D341Med (cell line): ENCODE measurements around the gene NPIPA2.
"Not testable (repeated sequence)": the region's sequence is repeated elsewhere in the genome, so short reads cannot be mapped to it uniquely, and the experiment has no call there.

Source experiments
- DNase-seq: peaks from one replicate; pipeline ENCODE4 v3.0.0; 2012; ENCODE audit warnings: low spot score

NPIPA2 gene

DNA sequence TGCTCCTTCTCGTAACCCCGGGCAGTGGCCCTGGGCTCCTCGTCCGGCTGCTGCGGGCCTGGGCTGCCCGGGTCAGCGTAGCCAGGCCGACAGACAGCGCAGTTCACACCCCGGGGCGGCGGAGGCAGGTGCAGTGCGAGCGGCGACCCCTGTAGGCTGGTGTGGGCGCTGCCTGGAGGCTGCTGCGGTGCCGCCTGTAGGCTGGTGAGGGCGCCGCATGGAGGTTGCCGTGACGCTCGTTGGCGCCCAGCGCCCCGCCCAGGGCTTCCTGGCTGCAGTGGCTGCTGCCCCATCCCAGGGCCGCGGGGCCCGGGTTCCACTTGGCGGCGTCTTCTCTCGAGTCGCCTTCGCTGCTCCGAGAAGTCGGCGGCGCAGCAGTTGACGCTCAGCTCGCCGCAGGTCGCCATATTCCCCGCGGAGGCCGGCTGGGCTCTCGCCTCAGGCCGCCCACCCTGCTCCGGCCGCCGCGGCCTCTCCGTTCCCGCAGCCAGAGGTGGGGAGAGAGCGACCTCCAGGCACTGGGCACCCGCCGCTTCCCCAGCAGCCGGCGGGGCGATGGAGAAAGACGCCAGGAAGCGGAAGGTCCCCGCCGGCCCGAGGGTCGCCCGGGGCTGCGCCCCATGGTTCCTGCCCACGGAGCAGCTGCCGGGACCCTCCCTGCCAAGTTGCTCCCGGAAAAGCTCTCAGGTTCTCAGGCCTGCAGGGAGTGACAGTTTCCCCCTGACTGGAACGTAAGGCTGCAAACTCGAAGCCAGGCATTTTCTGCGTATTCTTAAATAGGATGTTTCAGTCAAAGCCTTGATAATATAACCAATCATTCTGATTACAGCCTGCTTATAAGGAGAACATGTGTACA, at the start of gene NPIPA2:
NPIPA2 (plus strand) TSS at position 261 of the 856 bp plus-strand sequence. CDS start 5,533 bp downstream, outside the sequence.
- DNase-seq = not testable (repeated sequence)

DNA sequence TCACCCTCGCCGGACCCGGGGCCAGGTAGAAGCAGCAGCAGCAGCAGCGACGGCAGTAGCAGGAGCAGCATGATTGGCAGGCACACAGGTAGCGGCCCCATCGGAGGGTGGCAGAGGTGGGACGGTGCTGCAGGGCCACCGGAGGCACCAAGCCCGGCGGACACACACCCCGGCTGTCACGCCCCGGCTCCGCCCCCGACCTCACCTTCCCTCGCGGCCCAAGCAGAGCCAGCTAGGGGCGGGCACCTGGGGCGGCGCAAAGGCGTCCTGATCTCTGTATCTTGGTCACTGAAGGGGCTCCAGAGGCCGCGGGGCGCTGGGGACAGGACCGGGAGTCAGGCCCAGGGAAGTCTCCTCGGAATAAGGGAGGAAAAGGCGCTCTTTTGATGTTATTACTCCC, 48.2 kb upstream of the NPIPA2 start, which contains the start of gene PLA2G10:
PLA2G10 (minus strand) TSS at position 180 of the 400 bp plus-strand sequence; CDS start at position 101, 79 bp downstream.
- not testable (repeated sequence) for DNase-seq

DNA sequence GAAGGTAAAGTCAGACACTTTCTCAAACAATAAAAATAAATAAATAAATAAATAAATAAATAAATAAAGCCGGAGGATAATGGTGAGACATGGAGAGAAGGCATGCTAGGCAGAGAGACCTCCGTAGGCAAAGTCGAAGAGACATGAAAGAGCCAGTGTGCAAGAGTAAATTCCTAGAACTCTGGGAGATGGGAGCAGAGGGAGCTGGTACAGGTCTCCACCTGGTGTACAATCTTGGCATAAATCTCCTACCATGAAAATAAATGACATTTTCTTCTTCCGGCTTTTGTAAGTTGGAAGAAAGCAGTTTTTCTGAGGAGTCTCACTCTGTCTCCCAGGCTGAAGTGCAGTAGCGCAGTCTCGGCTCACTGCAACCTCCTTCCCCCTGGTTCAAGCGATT, 40.5 kb upstream of the NPIPA2 start:
- not testable (repeated sequence) for DNase-seq

DNA sequence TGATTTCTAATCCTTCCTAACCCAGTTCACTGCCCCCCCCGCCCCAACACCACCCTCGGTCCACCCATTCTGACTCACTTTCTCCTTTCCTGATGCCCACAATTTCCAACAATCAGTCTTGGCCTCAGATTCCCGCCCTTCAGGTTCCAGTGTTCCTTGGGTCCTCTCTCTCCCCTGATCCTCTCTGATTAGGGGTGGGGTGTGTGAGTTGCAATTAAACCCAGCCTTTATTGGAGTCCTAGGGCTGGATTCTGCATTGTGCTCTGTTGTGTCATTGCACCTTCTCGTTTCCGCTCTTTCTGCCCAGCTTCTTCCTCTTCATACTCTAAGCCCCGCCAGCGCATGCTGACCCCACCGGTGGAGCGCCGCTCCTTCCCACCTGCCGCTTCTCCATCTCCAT, 39.7 kb upstream of the NPIPA2 start:
- DNase-seq = not testable (repeated sequence)

DNA sequence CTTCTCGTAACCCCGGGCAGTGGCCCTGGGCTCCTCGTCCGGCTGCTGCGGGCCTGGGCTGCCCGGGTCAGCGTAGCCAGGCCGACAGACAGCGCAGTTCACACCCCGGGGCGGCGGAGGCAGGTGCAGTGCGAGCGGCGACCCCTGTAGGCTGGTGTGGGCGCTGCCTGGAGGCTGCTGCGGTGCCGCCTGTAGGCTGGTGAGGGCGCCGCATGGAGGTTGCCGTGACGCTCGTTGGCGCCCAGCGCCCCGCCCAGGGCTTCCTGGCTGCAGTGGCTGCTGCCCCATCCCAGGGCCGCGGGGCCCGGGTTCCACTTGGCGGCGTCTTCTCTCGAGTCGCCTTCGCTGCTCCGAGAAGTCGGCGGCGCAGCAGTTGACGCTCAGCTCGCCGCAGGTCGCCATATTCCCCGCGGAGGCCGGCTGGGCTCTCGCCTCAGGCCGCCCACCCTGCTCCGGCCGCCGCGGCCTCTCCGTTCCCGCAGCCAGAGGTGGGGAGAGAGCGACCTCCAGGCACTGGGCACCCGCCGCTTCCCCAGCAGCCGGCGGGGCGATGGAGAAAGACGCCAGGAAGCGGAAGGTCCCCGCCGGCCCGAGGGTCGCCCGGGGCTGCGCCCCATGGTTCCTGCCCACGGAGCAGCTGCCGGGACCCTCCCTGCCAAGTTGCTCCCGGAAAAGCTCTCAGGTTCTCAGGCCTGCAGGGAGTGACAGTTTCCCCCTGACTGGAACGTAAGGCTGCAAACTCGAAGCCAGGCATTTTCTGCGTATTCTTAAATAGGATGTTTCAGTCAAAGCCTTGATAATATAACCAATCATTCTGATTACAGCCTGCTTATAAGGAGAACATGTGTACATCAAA, 38.9 kb upstream of the NPIPA2 start, which contains the start of gene NPIPA3:
NPIPA3 (plus strand) TSS at position 256 of the 856 bp plus-strand sequence. CDS start 5,533 bp downstream, outside the sequence.
- not testable (repeated sequence) for DNase-seq

DNA sequence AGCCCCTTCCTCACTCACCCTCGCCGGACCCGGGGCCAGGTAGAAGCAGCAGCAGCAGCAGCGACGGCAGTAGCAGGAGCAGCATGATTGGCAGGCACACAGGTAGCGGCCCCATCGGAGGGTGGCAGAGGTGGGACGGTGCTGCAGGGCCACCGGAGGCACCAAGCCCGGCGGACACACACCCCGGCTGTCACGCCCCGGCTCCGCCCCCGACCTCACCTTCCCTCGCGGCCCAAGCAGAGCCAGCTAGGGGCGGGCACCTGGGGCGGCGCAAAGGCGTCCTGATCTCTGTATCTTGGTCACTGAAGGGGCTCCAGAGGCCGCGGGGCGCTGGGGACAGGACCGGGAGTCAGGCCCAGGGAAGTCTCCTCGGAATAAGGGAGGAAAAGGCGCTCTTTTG, 9.1 kb upstream of the NPIPA2 start:
- DNase-seq = not testable (repeated sequence)

DNA sequence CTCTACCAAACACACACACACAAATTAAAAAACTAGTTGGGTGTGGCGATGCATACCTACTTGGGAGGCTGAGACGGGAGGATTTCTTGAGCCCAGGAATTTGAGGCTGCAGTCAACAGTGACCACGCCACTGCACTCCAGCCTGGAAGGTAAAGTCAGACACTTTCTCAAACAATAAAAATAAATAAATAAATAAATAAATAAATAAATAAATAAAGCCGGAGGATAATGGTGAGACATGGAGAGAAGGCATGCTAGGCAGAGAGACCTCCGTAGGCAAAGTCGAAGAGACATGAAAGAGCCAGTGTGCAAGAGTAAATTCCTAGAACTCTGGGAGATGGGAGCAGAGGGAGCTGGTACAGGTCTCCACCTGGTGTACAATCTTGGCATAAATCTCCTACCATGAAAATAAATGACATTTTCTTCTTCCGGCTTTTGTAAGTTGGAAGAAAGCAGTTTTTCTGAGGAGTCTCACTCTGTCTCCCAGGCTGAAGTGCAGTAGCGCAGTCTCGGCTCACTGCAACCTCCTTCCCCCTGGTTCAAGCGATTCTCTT, 1.4 kb upstream of the NPIPA2 start:
- DNase-seq = not testable (repeated sequence)

DNA sequence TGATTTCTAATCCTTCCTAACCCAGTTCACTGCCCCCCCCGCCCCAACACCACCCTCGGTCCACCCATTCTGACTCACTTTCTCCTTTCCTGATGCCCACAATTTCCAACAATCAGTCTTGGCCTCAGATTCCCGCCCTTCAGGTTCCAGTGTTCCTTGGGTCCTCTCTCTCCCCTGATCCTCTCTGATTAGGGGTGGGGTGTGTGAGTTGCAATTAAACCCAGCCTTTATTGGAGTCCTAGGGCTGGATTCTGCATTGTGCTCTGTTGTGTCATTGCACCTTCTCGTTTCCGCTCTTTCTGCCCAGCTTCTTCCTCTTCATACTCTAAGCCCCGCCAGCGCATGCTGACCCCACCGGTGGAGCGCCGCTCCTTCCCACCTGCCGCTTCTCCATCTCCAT, 539 bp upstream of the NPIPA2 start:
- DNase-seq = not testable (repeated sequence)

DNA sequence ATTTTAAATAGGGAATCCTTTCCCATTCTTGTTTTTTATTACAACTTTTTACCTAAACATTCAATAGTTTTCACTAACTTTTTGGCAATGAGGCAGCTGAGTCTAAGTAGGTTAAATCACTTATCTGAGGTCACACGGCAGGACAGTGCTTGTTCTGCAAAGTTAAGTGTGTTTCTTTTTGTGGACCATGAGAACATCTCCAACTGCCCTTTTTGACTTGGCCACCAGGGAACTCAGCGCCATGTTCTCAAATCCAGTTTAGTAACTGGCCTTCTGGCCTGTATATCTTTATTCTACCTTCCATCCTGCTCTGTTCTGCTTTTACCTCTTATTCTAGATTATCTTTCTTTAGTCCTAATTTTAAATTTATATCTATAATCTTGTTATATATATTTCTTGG, 31.3 kb downstream of the NPIPA2 start:
- DNase-seq = not testable (repeated sequence)

DNA sequence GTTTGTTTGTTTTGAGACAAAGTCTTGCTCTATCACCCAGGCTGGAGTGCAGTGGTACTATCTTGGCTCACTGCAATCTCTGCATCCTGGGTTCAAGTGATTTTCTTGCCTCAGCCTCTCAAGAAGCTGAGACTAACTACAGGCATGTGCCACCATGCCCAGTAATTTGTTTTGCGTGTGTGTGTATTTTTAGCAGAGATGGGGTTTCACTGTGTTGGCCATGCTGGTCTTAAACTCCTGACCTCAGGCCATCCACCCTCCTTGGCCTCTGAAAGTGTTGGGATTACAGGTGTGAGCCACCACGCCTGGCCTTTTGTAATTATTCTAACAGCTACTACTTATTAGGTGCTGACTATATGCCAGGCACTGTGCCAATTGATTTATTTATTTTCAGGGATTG, 33.3 kb downstream of the NPIPA2 start:
- DNase-seq = not testable (repeated sequence)

DNA sequence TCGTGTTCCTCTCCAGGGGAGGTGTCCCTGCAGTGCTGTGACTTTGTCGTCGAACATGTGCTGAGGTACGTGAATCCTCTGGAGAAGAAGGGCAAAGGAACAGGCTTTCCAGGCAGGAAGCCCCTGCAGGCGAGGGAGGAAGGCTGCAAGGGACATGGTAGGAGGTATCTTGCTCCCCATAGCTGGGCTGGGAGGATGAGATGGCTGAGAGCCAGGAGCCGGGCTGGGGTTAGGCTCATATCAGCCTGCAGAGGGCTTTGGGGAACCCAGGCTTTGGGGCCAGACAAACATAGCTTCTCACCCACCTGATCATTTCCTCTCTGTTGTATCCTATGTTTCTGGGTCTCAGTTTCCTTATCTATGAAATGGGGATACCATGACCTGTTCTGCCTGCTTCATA, 34.4 kb downstream of the NPIPA2 start:
- not testable (repeated sequence) for DNase-seq

DNA sequence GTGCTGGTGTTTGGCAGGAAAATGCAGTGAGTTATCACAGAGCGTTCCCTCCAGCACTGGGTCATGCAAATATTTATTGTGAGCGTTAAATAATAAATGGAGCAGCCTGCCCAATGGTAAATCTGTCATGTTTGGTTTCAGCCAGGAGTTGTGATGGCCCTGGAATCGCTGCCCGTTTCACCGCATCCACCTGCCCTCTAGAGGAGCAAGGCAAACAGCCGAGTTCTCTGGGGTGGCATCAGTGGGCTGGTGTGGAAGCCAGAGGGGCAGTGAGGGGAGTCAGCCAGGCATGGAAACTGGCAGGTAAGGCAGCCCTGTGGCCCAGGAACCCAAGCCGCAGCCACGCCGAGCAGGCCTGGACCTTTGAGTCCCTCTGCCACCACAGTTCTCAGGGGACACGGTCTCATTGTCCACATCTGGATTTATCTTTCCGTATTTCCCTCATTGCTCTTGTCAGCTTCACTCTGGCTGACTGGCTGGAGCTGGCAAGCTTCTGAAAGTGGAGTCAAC, 37.1 kb downstream of the NPIPA2 start:
- DNase-seq = not testable (repeated sequence)

DNA sequence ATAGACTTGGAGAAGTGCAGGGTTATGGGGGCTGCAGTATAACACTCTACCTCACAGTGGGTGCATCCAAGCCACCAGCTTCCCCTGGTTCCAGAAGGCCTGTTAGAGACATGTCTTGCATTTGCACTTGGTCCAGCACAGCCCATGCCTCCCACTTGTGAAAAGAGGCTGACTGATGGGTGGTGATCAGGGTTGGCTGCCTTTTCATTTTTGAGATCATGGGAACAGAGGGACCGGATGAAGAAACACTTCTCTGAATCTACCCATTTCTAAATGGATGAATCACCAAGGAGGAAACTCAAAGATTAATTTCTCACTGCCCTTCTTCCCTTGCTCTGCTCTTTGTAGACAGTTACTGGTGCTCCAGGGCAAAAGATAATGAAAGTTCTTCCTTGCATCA, 43.8 kb downstream of the NPIPA2 start:
- not testable (repeated sequence) for DNase-seq

DNA sequence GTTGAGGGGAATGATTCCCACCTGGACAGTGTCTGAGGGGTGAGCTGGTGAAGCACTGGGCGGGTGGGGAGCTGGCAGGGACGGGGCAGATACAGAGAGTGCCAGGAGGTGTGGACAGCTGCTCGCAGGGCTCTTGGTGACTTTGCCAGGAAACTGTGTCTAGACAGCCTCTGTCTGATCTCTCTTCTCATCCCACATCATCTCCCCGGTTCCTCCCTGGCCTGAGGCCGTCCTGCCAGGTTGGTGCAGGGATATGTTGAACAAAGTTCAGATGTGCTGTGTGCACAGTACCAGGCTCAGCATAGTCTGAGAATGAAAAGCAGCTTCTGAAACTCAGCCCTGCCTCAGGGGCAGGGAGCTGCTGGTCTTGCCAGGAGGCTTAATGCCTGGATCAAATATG, 47.2 kb downstream of the NPIPA2 start:
- not testable (repeated sequence) for DNase-seq

DNA sequence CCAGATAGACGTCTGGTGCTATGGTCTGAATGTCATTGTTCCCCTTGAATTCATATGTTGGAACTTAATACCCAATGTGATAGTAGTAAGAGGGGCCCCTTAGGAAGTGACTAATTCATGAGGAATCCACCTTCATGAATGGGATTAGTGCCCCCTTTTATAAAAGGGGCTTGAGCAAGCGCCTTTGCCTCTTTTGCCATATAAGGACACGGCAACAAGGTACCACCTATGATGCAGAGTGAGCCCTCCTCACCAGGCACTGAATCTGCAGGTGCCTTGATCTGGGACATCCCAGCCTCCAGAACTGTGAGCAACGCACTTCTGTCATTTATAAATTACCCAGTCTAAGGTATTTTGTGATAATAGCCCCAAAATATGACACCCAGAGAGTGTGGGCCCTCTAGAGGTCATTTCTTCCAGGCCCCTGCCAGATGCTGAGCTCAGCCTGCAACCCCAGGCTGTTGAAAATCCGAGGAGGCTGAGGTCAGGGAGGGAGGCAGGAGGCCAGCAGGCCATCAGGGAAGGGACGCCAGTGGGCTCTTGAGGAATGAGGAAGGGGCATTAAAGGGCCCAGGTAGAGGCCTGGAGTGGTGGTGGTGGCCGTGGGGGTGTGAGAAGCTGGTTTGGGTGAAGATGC, 48.1 kb downstream of the NPIPA2 start:
- not testable (repeated sequence) for DNase-seq

DNA sequence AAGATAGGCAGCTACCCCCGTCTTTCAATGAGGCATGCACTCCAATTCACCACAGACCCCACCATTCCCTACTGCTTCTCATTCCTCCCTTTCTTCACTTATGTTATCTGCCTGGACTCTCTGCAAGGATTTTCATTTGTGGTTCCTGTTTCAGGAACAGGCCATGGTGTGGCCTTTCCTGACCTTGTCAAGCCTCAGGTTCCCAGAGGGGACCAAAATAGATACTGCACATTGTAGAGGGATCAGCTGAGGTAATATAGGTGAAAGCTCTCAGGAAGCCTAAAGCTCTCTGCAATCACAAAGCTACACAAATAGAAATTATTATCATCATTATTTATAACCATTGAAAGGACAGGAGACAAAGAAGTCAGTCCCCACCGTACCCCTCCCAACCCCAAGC, 50.6 kb downstream of the NPIPA2 start:
- not testable (repeated sequence) for DNase-seq

DNA sequence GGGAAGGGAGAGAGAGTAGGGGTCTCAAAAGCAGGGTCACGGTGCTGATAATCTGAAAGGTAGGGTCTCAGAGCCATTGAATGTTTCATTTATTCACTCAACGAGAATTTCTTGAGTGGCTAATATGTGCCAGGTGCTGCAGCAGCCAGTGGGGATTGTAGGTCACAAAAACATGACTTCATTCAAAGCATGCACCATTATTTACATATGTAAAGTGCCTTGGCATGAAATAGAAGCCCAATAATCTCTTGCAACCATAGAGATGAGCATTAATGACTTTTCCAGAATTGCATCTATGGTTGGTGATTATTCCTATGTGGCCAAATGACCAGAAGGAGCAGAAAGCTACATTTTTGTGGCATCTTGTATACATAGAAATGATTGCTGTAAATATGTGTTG, 55.2 kb downstream of the NPIPA2 start:
- not testable (repeated sequence) for DNase-seq

DNA sequence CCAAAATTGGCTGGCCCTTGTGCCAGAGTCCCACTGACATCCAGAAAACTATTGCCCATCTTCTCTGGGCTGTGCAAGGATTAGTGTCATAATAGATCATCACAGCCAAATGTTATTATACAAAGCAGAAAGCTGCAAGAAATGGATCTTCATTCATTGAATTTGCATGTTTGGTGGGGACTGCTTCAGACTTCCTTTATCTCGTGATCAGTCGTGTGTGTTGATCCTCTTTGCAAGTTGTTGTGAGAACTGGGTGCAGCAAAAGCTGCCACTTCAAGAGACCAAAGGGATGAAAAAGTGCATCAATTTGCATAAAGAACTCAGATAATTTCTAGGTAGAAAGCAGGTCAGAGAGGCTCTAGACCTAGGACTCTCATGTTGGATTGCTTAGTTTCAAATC, 61.2 kb downstream of the NPIPA2 start:
- not testable (repeated sequence) for DNase-seq

DNA sequence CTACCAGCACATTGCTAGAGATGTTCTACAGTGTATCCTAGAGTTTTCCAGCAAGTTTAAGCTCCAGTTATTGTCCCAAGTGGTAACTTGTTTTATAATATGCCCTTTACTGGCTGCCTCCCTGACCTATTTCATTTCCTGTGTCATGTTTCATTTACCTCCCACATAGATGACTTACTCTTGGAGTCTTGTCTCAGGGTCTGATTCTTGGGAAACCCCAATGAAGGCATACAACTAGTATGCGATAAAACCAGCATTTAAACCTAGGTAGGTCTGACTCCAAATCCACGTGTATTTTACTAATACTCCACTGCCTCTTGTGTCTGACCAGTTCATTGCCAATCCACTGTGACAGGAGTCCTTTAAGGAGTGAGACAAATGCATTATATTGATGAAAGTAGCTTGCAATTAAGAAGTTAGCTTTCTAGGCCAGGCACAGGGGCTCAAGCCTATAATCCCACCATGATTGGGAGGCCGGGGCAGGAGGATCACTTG, 64.9 kb downstream of the NPIPA2 start:
- not testable (repeated sequence) for DNase-seq

DNA sequence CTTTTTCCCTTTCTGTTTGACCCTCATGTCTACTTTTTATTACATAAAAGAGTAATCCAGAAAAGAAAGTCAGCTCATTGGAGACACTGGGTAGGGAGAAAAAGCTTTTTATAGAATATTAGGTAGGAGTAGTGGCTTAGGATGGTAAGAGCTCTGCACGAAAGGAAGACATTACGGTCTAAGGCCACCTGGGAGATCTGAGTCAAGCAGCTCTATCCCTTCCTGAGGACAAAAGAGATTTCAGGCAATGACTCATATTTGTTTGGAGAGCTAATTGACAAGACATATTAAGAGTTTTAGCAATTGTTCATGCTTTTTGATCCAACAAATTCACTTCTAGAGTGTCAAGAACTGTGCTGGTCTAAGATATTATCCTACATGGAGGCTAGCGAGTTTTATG, 71.6 kb downstream of the NPIPA2 start:
- DNase-seq = not testable (repeated sequence)
